A673 (cell line): ENCODE data around the gene TAF15. TPM values are rescaled to one million over a fixed set of nuclear protein-coding genes. Genes with fewer than 3 reads are reported as not detected.

Source experiments
- BruUV-seq: library from RNA; stranded (reverse); fragments of 400-500 nt; replicated peaks from 2 replicates; lab custom pipeline; 2021; lab: Mats Ljungman, UMichigan
- CTCF ChIA-PET: fragments of 300-600 bp; sonication (Branson Sonifier 250); formaldehyde crosslinking; loops from one replicate; lab custom pipeline; 2022; ENCODE audit warnings: antibody characterized with exemption; lab: Charles Lee
- POLR2A ChIA-PET: fragments of 300-600 bp; sonication (Branson Sonifier 250); formaldehyde crosslinking; loops from one replicate; lab custom pipeline; 2022; ENCODE audit warnings: antibody characterized with exemption; ENCODE audit not compliant: low non-redundant PET; lab: Charles Lee
- DNase-seq: peaks from one replicate; pipeline ENCODE4 v3.0.0-alpha.2; 2015; ENCODE audit warnings: low spot score
- H3K27ac ChIP-seq: fragments of 200-600 bp; sonication (generic); 2 replicates; pipeline ENCODE4 v1.5.1; 2016; ENCODE audit warnings: mixed run types, low read depth, mild to moderate bottlenecking, mixed read lengths, antibody characterized with exemption, low read length; ENCODE audit not compliant: poor library complexity, severe bottlenecking
- H3K27me3 ChIP-seq: fragments of 200-600 bp; sonication (generic); replicated peaks from 2 replicates; pipeline ENCODE4 v1.6.1; 2017; ENCODE audit warnings: mixed run types, low read depth, mild to moderate bottlenecking, mixed read lengths, antibody characterized with exemption, low read length; ENCODE audit not compliant: insufficient read depth, poor library complexity
- H3K36me3 ChIP-seq: fragments of 200-600 bp; sonication (generic); 2 replicates; pipeline ENCODE4 v1.6.1; 2016; ENCODE audit warnings: mixed run types, mild to moderate bottlenecking, mixed read lengths, antibody characterized with exemption, low read length; ENCODE audit not compliant: insufficient read depth, poor library complexity, severe bottlenecking
- H3K4me1 ChIP-seq: fragments of 200-600 bp; sonication (generic); 2 replicates; pipeline ENCODE4 v1.6.1; 2017; ENCODE audit warnings: mixed run types, mild to moderate bottlenecking, mixed read lengths, antibody characterized with exemption, low read length; ENCODE audit not compliant: insufficient read depth, poor library complexity, severe bottlenecking
- H3K4me3 ChIP-seq: fragments of 200-600 bp; sonication (generic); 2 replicates; pipeline ENCODE4 v1.5.1; 2016; ENCODE audit warnings: low read depth, mixed run types, mild to moderate bottlenecking, mixed read lengths, low read length; ENCODE audit not compliant: poor library complexity, severe bottlenecking
- H3K9me3 ChIP-seq: fragments of 200-600 bp; sonication (generic); 2 replicates; pipeline ENCODE4 v1.6.1; 2016; ENCODE audit warnings: mixed run types, low read depth, mild to moderate bottlenecking, mixed read lengths, antibody characterized with exemption, low read length; ENCODE audit not compliant: poor library complexity, severe bottlenecking
- CTCF ChIP-seq: fragments of 300-800, 200-600 bp; sonication (generic); conservative IDR thresholded peaks from 2 replicates; pipeline ENCODE4 v1.5.1; 2017; ENCODE audit warnings: low read depth, mild to moderate bottlenecking, antibody characterized with exemption, low read length, moderate library complexity, mixed read lengths
- EZH2 ChIP-seq: fragments of 200-600 bp; sonication (generic); IDR thresholded peaks from 2 replicates; pipeline ENCODE4 v1.6.1; 2017; ENCODE audit warnings: borderline replicate concordance, low read depth, mild to moderate bottlenecking, mixed read lengths, antibody characterized with exemption, low read length; ENCODE audit not compliant: poor library complexity, severe bottlenecking
- intact Hi-C: fragments of 100-400 bp; cut with micrococcal nuclease; formaldehyde crosslinking; loops from one replicate; pipeline ENCODE4 v1.10.0; 2022; ENCODE audit not compliant: unreplicated experiment
- total RNA-seq: library from RNA; stranded (reverse); gene quantifications from 2 replicates; pipeline ENCODE4 v1.2.3, GENCODE V29; 2021

Gene TAF15
- total RNA-seq, 1 experiment from 2014 or later: 108 TPM

GRCh38 chr17:35801583-35802224 lies 7.6 kb upstream of the TAF15 start:
- intact Hi-C loops: no loop called here
- H3K27ac ChIP-seq: no peak overlapping the region
- DNase-seq: peak; percentile 27
- no TSS peak for BruUV-seq
- H3K9me3 ChIP-seq: no peaks in the 10 kb centered on the region
- TF ChIP-seq CTCF (no peak), EZH2 (no peak)
- no peak overlapping the region for H3K4me3 ChIP-seq
- POLR2A ChIA-PET: no interaction called here
- no peaks in the 10 kb centered on the region for H3K36me3 ChIP-seq
- no peaks in the 10 kb centered on the region for H3K4me1 ChIP-seq
- CTCF ChIA-PET: interaction anchor here (0.6 kb wide), 1 partner anchor 52 kb away, joined by 3 read pairs; no protein-coding TSS in a partner anchor
- H3K27me3 ChIP-seq: no peaks in the 10 kb centered on the region

- H3K27me3 ChIP-seq: no peaks in the 10 kb centered on the region
- TF ChIP-seq EZH2 (no peak), CTCF (peak; percentile 66)
- ChIA-PET POLR2A (interaction anchor here (0.6 kb wide), 1 partner anchor 246 kb away, joined by 3 read pairs; no protein-coding TSS in a partner anchor), CTCF (interaction anchor here (0.6 to 0.7 kb wide), 2 partner anchors 41 to 492 kb away, joined by 3 to 9 read pairs; no protein-coding TSS in a partner anchor)
- no peaks in the 10 kb centered on the region for H3K9me3 ChIP-seq
- no TSS peak for BruUV-seq
- H3K27ac ChIP-seq: no peak overlapping the region
- no peak overlapping the region for H3K4me3 ChIP-seq
- DNase-seq: peak; percentile 70
- no peaks in the 10 kb centered on the region for H3K36me3 ChIP-seq
- intact Hi-C loops: loop anchor here (5.0 kb wide), 1 partner anchor 42 kb away; the partner anchor contains the start of gene C17orf50
- peaks cover 7% of the 10 kb centered on the region for H3K4me1 ChIP-seq
These were observed 4.6 kb upstream of the TAF15 start for GRCh38 chr17:35804658-35805192.

- Histone ChIP-seq H3K27me3 (no peaks in the 10 kb centered on the region), H3K36me3 (no peaks in the 10 kb centered on the region), H3K27ac (peak overlapping the region; percentile 97), H3K4me1 (peaks cover 17% of the 10 kb centered on the region), H3K4me3 (no peak overlapping the region), H3K9me3 (no peaks in the 10 kb centered on the region)
- no TSS peak for BruUV-seq
- intact Hi-C loops: loop anchor here (5.0 kb wide), 1 partner anchor 45 kb away; the partner anchor contains the start of gene C17orf50
- DNase-seq: peak; percentile 40
- TF ChIP-seq EZH2 (no peak), CTCF (no peak)
- POLR2A ChIA-PET: no interaction called here
- CTCF ChIA-PET: interaction anchor here (2.0 kb wide), 1 partner anchor 43 kb away, joined by 13 read pairs; no protein-coding TSS in a partner anchor
These were observed 1.7 kb upstream of the TAF15 start for GRCh38 chr17:35807371-35808144.
